ENCODE results near the gene PIK3C2B.

Gene PIK3C2B

DNA sequence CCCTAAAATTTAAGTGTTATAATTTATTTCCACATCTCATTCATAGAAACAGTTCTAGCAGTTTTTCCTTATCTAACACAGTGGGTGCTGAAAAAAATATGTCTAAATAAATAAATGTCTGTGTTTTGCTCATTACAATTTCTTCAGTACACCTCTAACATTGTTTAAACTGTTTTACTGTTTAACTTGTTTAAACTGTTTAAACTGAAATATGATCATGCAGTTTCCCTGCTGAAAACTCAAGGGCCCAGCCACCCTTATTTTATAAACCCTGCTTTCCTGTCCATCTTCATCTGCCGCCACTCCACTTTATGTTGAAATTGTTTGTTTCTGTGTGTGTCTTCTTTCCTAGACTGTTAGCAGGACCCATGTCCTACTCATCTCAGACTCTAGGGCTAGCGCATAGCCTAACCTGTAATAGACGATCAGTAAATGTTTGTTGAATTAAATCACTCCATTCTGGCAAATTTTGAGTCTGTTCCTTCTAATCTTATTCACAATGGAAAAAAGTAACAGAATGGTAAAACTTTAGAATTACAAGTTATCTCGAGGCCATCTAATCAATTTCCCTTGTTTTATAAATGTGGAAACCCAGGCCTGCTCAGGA is 9.4 kb upstream of the PIK3C2B start:
- Mint-ChIP-seq H3K4me3 (no peak overlapping the region), H3K36me3 (ENCODE audit: low read depth) (no peaks in the 10 kb centered on the region), H3K4me1 (peaks cover 43% of the 10 kb centered on the region), H3K27ac (peak overlapping the region; percentile 44 to 88 (median 74)), H3K27me3 (ENCODE audit: low read depth) (peaks cover 4% of the 10 kb centered on the region), H3K9me3 (no peaks in the 10 kb centered on the region)
- TF ChIP-seq, protein P1, sequence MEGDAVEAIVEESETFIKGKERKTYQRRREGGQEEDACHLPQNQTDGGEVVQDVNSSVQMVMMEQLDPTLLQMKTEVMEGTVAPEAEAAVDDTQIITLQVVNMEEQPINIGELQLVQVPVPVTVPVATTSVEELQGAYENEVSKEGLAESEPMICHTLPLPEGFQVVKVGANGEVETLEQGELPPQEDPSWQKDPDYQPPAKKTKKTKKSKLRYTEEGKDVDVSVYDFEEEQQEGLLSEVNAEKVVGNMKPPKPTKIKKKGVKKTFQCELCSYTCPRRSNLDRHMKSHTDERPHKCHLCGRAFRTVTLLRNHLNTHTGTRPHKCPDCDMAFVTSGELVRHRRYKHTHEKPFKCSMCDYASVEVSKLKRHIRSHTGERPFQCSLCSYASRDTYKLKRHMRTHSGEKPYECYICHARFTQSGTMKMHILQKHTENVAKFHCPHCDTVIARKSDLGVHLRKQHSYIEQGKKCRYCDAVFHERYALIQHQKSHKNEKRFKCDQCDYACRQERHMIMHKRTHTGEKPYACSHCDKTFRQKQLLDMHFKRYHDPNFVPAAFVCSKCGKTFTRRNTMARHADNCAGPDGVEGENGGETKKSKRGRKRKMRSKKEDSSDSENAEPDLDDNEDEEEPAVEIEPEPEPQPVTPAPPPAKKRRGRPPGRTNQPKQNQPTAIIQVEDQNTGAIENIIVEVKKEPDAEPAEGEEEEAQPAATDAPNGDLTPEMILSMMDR (IDR thresholded peaks at IDR 0.05; ENCODE audit: unreplicated experiment in 3 of 3): no peak

DNA sequence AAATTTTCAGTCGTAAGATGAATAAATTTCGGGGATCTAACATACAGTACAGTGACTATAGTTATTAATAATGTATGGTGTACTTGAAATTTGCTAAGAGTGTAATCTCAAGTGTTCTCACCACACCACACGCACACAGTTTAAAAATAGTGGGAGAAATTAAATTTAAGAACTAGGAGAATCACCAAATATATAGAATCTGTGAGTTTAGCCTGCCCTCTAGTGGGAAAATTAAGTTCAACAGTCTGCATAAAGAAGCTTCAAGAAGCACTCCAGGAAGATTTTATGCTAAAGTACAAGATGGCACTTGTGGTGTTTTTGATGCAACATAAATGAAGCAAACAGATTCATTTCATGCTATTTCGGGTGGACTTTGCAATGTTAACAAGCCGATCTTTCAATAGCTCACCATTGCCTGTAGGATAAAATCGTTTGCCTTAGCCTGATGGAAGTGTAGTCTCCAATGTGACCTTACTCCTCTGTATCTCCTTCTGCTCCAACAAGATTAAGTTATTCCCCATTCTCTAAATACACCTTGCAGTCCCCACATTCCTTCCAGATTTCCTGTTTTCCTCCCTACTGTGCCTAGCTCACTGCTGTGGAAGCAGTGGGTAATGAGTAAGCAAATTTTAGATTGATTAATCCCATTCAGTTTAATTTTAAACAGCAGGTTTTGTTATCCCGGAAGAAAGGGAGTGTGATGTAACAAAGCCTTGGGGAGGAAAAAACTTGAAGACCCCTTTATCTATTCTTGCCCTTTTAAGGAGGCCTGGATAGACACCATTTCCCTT is 8.7 kb upstream of the PIK3C2B start:
- TF ChIP-seq, protein P1 (IDR thresholded peaks at IDR 0.05; ENCODE audit: unreplicated experiment in 3 of 3): peak; percentile 80 to 85 (median 80)
- no peaks in the 10 kb centered on the region for H3K36me3 Mint-ChIP-seq (ENCODE audit: low read depth)
- H3K4me1 Mint-ChIP-seq: peaks cover 43% of the 10 kb centered on the region
- H3K9me3 Mint-ChIP-seq: no peaks in the 10 kb centered on the region
- H3K27ac Mint-ChIP-seq: peak overlapping the region; percentile 74 to 93 (median 88)
- H3K27me3 Mint-ChIP-seq (ENCODE audit: low read depth): peaks cover 7% of the 10 kb centered on the region
- peak overlapping the region; percentile 50 to 75 (median 51) for H3K4me3 Mint-ChIP-seq

DNA sequence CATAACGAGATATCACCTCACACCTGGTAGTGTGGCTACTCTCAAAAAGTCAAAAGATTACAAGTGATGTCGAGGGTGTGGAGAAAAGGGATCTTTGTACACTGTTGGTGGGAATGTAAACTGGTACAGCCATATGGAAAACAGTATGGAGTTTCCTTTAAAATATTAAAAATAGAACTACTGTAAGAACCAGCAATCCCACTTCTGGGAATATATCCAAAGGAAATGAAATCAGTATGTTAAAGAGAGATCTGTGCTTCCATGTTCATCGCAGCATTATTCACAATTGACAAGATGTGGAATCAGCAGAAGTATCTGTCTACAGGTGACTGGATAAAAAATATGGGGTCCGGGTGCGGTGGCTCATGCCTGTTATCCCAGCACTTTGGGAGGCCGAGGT is 7.6 kb upstream of the PIK3C2B start:
- Mint-ChIP-seq H3K36me3 (ENCODE audit: low read depth) (no peaks in the 10 kb centered on the region), H3K9me3 (no peaks in the 10 kb centered on the region), H3K4me3 (no peak overlapping the region), H3K27me3 (ENCODE audit: low read depth) (peaks cover 7% of the 10 kb centered on the region), H3K27ac (no peak overlapping the region), H3K4me1 (peaks cover 36% of the 10 kb centered on the region)
- TF ChIP-seq, protein P1 (IDR thresholded peaks at IDR 0.05; ENCODE audit: unreplicated experiment in 3 of 3): no peak

DNA sequence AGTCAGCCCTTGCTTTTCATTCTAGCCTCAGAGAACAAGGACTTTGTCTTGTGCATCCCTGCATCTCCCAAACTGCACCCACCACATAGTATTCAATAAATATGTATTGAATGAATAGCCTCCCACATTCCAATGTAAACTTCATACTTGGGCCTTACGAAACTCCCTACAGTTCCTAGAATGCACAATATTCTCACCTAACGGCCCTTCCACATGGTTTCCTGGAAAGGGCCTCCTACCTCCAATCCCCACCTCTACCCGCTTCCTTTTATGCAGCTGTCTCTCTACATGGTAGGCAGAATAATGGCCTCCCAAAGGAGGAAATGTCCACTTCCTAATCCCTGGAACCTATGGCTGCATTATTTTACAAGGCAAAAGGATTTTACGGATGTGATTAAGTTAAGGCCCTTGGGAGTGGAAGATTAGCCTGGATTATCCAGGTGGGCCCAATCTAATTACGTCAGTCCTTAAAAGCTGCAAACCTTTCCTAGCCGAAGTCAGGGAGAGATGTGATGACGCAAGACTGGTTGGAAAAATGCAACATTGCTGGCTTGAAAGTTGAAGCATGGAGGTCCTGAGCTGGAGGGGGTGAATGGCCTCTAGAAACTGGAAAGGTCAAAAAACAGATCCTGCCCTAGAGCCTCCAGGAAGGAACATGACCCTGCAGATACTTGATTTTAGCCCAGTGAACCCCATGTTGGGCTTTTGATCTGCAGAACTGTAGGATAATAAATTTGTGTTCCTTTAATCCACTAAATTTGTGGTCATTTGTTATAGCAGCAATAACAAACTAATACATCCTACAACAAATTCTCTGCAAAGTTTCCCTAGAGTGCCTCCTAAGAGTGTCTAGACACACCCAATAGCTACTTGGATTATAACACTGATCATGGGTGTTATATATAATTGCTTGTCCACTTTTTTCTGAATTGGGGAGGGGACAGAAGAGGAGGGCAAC is 5.2 kb upstream of the PIK3C2B start:
- Mint-ChIP-seq H3K27ac (no peak overlapping the region), H3K4me1 (peaks cover 33% of the 10 kb centered on the region), H3K4me3 (no peak overlapping the region), H3K27me3 (ENCODE audit: low read depth) (peaks cover 14% of the 10 kb centered on the region), H3K36me3 (ENCODE audit: low read depth) (no peaks in the 10 kb centered on the region), H3K9me3 (no peaks in the 10 kb centered on the region)
- TF ChIP-seq, protein P1 (IDR thresholded peaks at IDR 0.05; ENCODE audit: unreplicated experiment in 3 of 3): no peak

DNA sequence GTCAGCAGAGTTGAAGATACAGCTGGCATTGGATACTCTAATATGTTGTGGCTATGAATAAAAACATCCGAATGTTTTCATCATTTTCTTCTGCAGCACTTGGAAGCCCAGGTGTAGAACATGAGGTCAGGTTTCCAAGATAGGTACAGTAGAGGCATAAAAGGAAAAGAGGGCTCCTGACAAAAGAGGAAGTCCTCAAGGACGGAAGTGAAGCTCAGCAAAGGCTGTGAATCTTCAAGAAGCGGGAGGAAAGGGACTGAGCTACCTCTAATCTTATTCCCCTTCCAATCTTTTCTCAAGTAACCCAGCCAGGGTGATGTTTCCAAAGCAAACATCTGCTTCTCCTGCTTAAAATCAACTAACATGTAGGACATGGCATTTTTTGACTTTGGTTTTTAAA is 4.4 kb upstream of the PIK3C2B start:
- Mint-ChIP-seq H3K27ac (no peak overlapping the region), H3K4me1 (peaks cover 29% of the 10 kb centered on the region), H3K36me3 (ENCODE audit: low read depth) (no peaks in the 10 kb centered on the region), H3K9me3 (no peaks in the 10 kb centered on the region), H3K27me3 (ENCODE audit: low read depth) (peaks cover 14% of the 10 kb centered on the region), H3K4me3 (no peak overlapping the region)
- TF ChIP-seq, protein P1 (IDR thresholded peaks at IDR 0.05; ENCODE audit: unreplicated experiment in 3 of 3): no peak
